ENCODE data around the gene ARMH1.

- TF ChIP-seq EZH2 (IDR thresholded peaks at IDR 0.05; ENCODE audit: insufficient read depth, poor library complexity, severe bottlenecking) (no peak), EZH2phosphoT487 (IDR thresholded peaks at IDR 0.05; ENCODE audit: insufficient read depth, low read depth) (no peak)
These were observed 31.4 kb downstream of the ARMH1 start for GRCh38 chr1:44705938-44706337.
